ENCODE data around the gene GOSR1. TPM values are rescaled to one million over a fixed set of nuclear protein-coding genes. Genes with fewer than 3 reads are reported as not detected.

The GOSR1 gene
- total RNA-seq, 4 donors from 2014 or later: 9.4 to 69.7 (median 45.3) TPM

DNA sequence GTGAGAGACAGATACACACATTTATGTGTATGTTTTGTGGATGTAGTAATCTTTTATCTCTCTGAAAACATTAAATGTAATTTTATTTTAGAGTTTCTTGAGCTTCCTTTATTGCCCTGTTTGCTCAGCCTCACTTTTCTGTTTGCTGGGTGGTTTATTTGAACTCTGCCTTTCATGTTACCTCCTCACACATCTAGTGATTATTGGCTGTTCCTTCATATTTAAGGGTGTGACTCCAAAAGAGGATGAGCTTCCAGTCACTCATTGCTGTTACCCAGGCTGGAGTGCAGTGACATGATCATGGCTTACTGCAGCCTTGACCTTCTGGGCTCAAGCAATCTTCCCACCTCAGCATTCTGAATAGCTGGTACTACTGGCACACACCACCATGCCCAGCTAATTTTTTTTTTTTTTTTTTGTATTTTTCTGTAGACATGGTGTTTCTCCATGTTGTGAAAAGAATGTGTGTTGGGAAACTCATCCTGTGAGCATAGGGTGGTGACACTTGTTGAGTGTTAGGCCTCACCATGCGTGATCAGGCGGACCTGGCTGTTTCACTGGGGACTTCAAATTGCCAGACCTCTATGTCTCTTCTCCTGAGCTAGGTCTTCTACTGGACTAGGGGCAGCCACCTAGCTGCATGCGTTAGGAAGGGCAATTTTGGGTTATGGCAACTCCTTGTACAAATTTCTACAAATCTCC is 37.8 kb downstream of the GOSR1 start:
- Histone ChIP-seq H3K4me3 (no peak overlapping the region), H3K36me3 (no peaks in the 10 kb centered on the region), H3K27me3 (no peaks in the 10 kb centered on the region), H3K4me1 (peaks cover 0 to 6% of the 10 kb centered on the region in 2 donors), H3K9me3 (no peaks in the 10 kb centered on the region), H3K27ac (no peak overlapping the region)
- intact Hi-C loops (cut with DNase I; ENCODE audit: low total_unique reads): no loop called here
- no peak for TF ChIP-seq POLR2A (IDR thresholded peaks at IDR 0.05)
- TF ChIP-seq, protein P1, sequence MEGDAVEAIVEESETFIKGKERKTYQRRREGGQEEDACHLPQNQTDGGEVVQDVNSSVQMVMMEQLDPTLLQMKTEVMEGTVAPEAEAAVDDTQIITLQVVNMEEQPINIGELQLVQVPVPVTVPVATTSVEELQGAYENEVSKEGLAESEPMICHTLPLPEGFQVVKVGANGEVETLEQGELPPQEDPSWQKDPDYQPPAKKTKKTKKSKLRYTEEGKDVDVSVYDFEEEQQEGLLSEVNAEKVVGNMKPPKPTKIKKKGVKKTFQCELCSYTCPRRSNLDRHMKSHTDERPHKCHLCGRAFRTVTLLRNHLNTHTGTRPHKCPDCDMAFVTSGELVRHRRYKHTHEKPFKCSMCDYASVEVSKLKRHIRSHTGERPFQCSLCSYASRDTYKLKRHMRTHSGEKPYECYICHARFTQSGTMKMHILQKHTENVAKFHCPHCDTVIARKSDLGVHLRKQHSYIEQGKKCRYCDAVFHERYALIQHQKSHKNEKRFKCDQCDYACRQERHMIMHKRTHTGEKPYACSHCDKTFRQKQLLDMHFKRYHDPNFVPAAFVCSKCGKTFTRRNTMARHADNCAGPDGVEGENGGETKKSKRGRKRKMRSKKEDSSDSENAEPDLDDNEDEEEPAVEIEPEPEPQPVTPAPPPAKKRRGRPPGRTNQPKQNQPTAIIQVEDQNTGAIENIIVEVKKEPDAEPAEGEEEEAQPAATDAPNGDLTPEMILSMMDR (IDR thresholded peaks at IDR 0.05): no peak
- DNase-seq: no peak

DNA sequence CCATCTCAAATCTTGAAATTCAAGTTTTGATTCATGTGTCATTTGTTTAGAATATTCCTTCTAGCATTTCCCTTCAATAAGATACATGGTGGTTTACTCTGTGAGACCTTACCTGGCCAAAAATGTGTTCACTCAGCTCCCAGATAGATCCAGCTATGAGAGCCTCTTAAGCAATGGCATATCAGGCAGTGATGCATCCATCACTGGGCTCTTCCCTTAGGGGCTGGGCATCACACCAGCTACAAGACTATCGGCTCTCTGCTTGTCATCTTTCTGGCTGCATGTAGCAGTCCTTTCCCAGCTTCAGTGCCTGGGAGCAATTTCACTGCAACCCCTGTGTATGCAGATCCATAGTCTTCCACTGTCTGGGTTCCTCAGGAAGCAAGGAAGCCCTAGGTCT is 40.6 kb downstream of the GOSR1 start:
- TF ChIP-seq POLR2A (IDR thresholded peaks at IDR 0.05): no peak
- TF ChIP-seq, protein P1 (IDR thresholded peaks at IDR 0.05): no peak
- no peaks in the 10 kb centered on the region for H3K9me3 ChIP-seq
- H3K27me3 ChIP-seq: no peaks in the 10 kb centered on the region
- H3K4me1 ChIP-seq: peaks cover 0 to 6% of the 10 kb centered on the region in 2 donors
- DNase-seq: no peak
- no peak overlapping the region for H3K27ac ChIP-seq
- intact Hi-C loops (cut with DNase I; ENCODE audit: low total_unique reads): no loop called here
- no peaks in the 10 kb centered on the region for H3K36me3 ChIP-seq
- no peak overlapping the region for H3K4me3 ChIP-seq

DNA sequence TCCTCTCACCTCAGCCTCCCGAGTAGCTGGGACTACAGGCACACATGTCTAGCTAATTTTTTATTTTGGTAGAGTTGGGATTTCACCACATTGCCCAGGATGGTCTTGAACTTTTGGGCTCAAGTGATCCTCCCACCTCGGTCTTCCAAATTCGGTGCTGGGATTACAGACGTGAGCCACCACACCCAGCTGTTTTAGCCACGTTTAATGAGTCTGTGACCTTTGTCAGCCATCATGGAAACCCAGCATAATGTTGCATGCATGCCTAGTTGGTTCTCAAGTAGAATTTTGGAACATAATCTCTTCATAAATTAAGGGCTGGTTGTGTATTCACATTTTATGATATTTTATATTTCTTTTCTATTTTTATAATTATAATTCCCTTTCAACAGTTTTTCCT is 42.0 kb downstream of the GOSR1 start:
- Histone ChIP-seq H3K27me3 (no peaks in the 10 kb centered on the region), H3K36me3 (no peaks in the 10 kb centered on the region), H3K9me3 (no peaks in the 10 kb centered on the region), H3K4me1 (peaks cover 0 to 6% of the 10 kb centered on the region in 2 donors), H3K27ac (peak overlapping the region; percentile 40 to 59), H3K4me3 (no peak overlapping the region)
- no peak for DNase-seq
- no peak for TF ChIP-seq POLR2A (IDR thresholded peaks at IDR 0.05)
- TF ChIP-seq, protein P1 (IDR thresholded peaks at IDR 0.05): no peak
- intact Hi-C loops (cut with DNase I; ENCODE audit: low total_unique reads): no loop called here

DNA sequence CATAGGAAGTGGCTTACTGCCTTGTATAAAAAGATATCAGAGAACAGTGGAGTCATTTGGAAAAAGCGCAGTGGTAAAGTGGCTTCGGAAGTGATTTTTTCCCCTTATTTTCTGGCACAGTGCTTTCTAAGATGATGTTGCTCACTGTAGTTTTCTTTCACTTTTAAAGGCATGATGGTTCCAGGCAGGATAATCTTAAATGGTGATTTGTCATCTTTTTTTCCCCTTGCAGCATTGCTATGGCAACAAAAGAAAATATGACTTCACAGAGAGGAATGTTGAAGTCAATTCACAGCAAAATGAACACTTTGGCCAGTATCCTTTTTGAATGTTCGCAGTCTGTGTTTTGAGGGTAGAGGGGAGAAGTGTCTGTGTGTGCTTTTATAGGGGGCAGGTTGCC is 42.5 kb downstream of the GOSR1 start:
- Histone ChIP-seq H3K4me3 (no peak overlapping the region), H3K9me3 (no peaks in the 10 kb centered on the region), H3K36me3 (no peaks in the 10 kb centered on the region), H3K4me1 (peaks cover 0 to 7% of the 10 kb centered on the region in 2 donors), H3K27ac (peak overlapping the region; percentile 40 to 59), H3K27me3 (no peaks in the 10 kb centered on the region)
- intact Hi-C loops (cut with DNase I; ENCODE audit: low total_unique reads): no loop called here
- TF ChIP-seq POLR2A (IDR thresholded peaks at IDR 0.05): no peak
- TF ChIP-seq, protein P1 (IDR thresholded peaks at IDR 0.05): no peak
- no peak for DNase-seq

DNA sequence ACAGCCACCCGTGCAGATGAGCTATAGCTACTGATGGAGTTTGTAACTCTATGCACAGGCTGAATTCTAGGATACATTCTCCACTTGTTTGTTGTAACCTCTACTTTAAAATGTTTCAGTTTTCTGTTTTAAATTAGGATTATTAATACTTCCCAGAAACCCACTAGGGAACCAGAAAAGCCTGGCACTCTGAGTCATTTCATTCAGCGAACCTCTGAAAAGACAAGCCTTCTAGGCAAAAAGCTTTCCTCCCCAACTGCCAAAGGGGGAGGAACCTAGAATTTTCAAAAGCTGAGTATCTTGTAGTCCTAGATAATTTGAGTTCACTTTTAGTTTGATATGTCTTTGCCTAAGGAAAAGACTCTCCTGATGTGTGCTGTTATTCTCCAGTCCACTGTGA is 43.2 kb downstream of the GOSR1 start:
- H3K4me3 ChIP-seq: no peak overlapping the region
- TF ChIP-seq POLR2A (IDR thresholded peaks at IDR 0.05): no peak
- TF ChIP-seq, protein P1 (IDR thresholded peaks at IDR 0.05): no peak
- no peaks in the 10 kb centered on the region for H3K9me3 ChIP-seq
- H3K27ac ChIP-seq: peak overlapping the region; percentile 40 to 59
- H3K4me1 ChIP-seq: peaks cover 0 to 12% of the 10 kb centered on the region in 2 donors
- intact Hi-C loops (cut with DNase I; ENCODE audit: low total_unique reads): no loop called here
- no peaks in the 10 kb centered on the region for H3K27me3 ChIP-seq
- DNase-seq: no peak
- H3K36me3 ChIP-seq: no peaks in the 10 kb centered on the region
